ENCODE data around the gene MCOLN1. TPM values are rescaled to one million over a fixed set of nuclear protein-coding genes. Genes with fewer than 3 reads are reported as not detected.
"Not testable (repeated sequence)": the region's sequence is repeated elsewhere in the genome, so short reads cannot be mapped to it uniquely, and the experiment has no call there.

The MCOLN1 gene
- total and polyA plus RNA-seq, 9 donors = 3.9 to 16.7 (median 14.2) TPM

GRCh38 chr19:7570761-7571160 lies 48.3 kb downstream of the MCOLN1 start:
- no peaks in the 10 kb centered on the region for H3K27me3 ChIP-seq (ENCODE audit: control insufficient read depth, insufficient read depth, low read length)
- H3K9me3 ChIP-seq (replicated peaks; ENCODE audit: control insufficient read depth, low read depth, low read length) = no peaks in the 10 kb centered on the region
- H3K27ac ChIP-seq (ENCODE audit: low read length) = no peak overlapping the region
- no peak overlapping the region for H3K4me3 ChIP-seq (ENCODE audit: low read length)
- H3K4me1 ChIP-seq (ENCODE audit: control insufficient read depth, insufficient read depth, low read length) = no peaks in the 10 kb centered on the region
- DNase-seq = no peak
- H3K36me3 ChIP-seq (ENCODE audit: control insufficient read depth, insufficient read depth, low read length) = no peaks in the 10 kb centered on the region
- WGBS (ENCODE audit: insufficient coverage) = no CpG with 5 or more reads among the region's 5 CpGs

GRCh38 chr19:7575434-7576040 lies 53.1 kb downstream of the MCOLN1 start:
- H3K36me3 ChIP-seq (ENCODE audit: control insufficient read depth, insufficient read depth, low read length) = no peaks in the 10 kb centered on the region
- no peaks in the 10 kb centered on the region for H3K27me3 ChIP-seq (ENCODE audit: control insufficient read depth, insufficient read depth, low read length)
- H3K4me3 ChIP-seq (ENCODE audit: low read length) = no peak overlapping the region
- no peak for DNase-seq
- no peaks in the 10 kb centered on the region for H3K9me3 ChIP-seq (replicated peaks; ENCODE audit: control insufficient read depth, low read depth, low read length)
- no peaks in the 10 kb centered on the region for H3K4me1 ChIP-seq (ENCODE audit: control insufficient read depth, insufficient read depth, low read length)
- no peak overlapping the region for H3K27ac ChIP-seq (ENCODE audit: low read length)
- 93% methylated on average over 3 of the region's 9 CpGs for WGBS (ENCODE audit: insufficient coverage)

GRCh38 chr19:7577422-7577821 lies 55.0 kb downstream of the MCOLN1 start:
- 80% methylated on average over 1 of the region's 1 CpG for WGBS (ENCODE audit: insufficient coverage)

GRCh38 chr19:7578127-7578526 lies 55.7 kb downstream of the MCOLN1 start:
- H3K36me3 ChIP-seq (ENCODE audit: control insufficient read depth, insufficient read depth, low read length) = no peaks in the 10 kb centered on the region
- H3K9me3 ChIP-seq (replicated peaks; ENCODE audit: control insufficient read depth, low read depth, low read length) = no peaks in the 10 kb centered on the region
- H3K4me1 ChIP-seq (ENCODE audit: control insufficient read depth, insufficient read depth, low read length) = no peaks in the 10 kb centered on the region
- 70% methylated on average over 5 of the region's 6 CpGs for WGBS (ENCODE audit: insufficient coverage)
- H3K27me3 ChIP-seq (ENCODE audit: control insufficient read depth, insufficient read depth, low read length) = peaks cover 3% of the 10 kb centered on the region
- no peak for DNase-seq
- H3K4me3 ChIP-seq (ENCODE audit: low read length) = no peak overlapping the region
- no peak overlapping the region for H3K27ac ChIP-seq (ENCODE audit: low read length)

More at GRCh38 chr19:7577422-7577821, 55.0 kb downstream of the MCOLN1 start:
- not testable (repeated sequence) for H3K36me3 ChIP-seq (ENCODE audit: control insufficient read depth, insufficient read depth, low read length); H3K27ac ChIP-seq (ENCODE audit: low read length); DNase-seq; H3K4me3 ChIP-seq (ENCODE audit: low read length); H3K27me3 ChIP-seq (ENCODE audit: control insufficient read depth, insufficient read depth, low read length); H3K9me3 ChIP-seq (replicated peaks; ENCODE audit: control insufficient read depth, low read depth, low read length); H3K4me1 ChIP-seq (ENCODE audit: control insufficient read depth, insufficient read depth, low read length)

- DNase-seq = no peak
- 73% methylated on average over 6 of the region's 6 CpGs for whole genome bisulfite sequencing (ENCODE audit: insufficient coverage)
- no peaks in the 10 kb centered on the region for H3K9me3 ChIP-seq (replicated peaks; ENCODE audit: control insufficient read depth, low read depth, low read length)
- H3K27me3 ChIP-seq (ENCODE audit: control insufficient read depth, insufficient read depth, low read length) = peaks cover 3% of the 10 kb centered on the region
- H3K36me3 ChIP-seq (ENCODE audit: control insufficient read depth, insufficient read depth, low read length) = no peaks in the 10 kb centered on the region
- no peak overlapping the region for H3K27ac ChIP-seq (ENCODE audit: low read length)
- H3K4me1 ChIP-seq (ENCODE audit: control insufficient read depth, insufficient read depth, low read length) = no peaks in the 10 kb centered on the region
- H3K4me3 ChIP-seq (ENCODE audit: low read length) = no peak overlapping the region
Observed at GRCh38 chr19:7579182-7579581, 56.8 kb downstream of the MCOLN1 start.

GRCh38 chr19:7582446-7582845 lies 60.0 kb downstream of the MCOLN1 start:
- no peak overlapping the region for H3K27ac ChIP-seq (ENCODE audit: low read length)
- WGBS (ENCODE audit: insufficient coverage) = 69% methylated on average over 8 of the region's 11 CpGs
- no peak for DNase-seq
- H3K27me3 ChIP-seq (ENCODE audit: control insufficient read depth, insufficient read depth, low read length) = peaks cover 3% of the 10 kb centered on the region
- no peaks in the 10 kb centered on the region for H3K4me1 ChIP-seq (ENCODE audit: control insufficient read depth, insufficient read depth, low read length)
- no peaks in the 10 kb centered on the region for H3K36me3 ChIP-seq (ENCODE audit: control insufficient read depth, insufficient read depth, low read length)
- no peak overlapping the region for H3K4me3 ChIP-seq (ENCODE audit: low read length)
- H3K9me3 ChIP-seq (replicated peaks; ENCODE audit: control insufficient read depth, low read depth, low read length) = no peaks in the 10 kb centered on the region

Other genes with a start within 250 kb of the MCOLN1 start
- gene INSR, start 228.2 kb upstream of the MCOLN1 start, total RNA-seq = 17.9 TPM
- gene INSR, start 228.2 kb upstream of the MCOLN1 start, polyA plus RNA-seq (ENCODE audit: insufficient read depth in 1 of 8, insufficient read length in 8 of 8, low replicate concordance in 1 of 8) = 10 to 100 TPM in 7 of 8 donors, 1 to 10 TPM in 1; 7.9 to 16.9 (median 13.3) TPM
- gene ARHGEF18, start 173.7 kb upstream of the MCOLN1 start, total RNA-seq = 14.4 TPM
- gene ARHGEF18, start 173.7 kb upstream of the MCOLN1 start, polyA plus RNA-seq (ENCODE audit: insufficient read depth in 1 of 8, insufficient read length in 8 of 8, low replicate concordance in 1 of 8) = 10 to 100 TPM; 11.5 to 18.0 (median 15.9) TPM
- gene PEX11G, start 33.6 kb upstream of the MCOLN1 start, total RNA-seq = 2.5 TPM
- 1 to 10 TPM; 2.0 to 3.9 (median 2.6) TPM for gene PEX11G, start 33.6 kb upstream of the MCOLN1 start, polyA plus RNA-seq (ENCODE audit: insufficient read depth in 1 of 8, insufficient read length in 8 of 8, low replicate concordance in 1 of 8)
- gene ZNF358, start 6.5 kb upstream of the MCOLN1 start, total RNA-seq = 25.2 TPM
- gene ZNF358, start 6.5 kb upstream of the MCOLN1 start, polyA plus RNA-seq (ENCODE audit: insufficient read depth in 1 of 8, insufficient read length in 8 of 8, low replicate concordance in 1 of 8) = 10 to 100 TPM; 41.2 to 69.7 (median 49.1) TPM
- 23.4 TPM for gene PNPLA6, start 13.1 kb downstream of the MCOLN1 start, total RNA-seq
- gene PNPLA6, start 13.1 kb downstream of the MCOLN1 start, polyA plus RNA-seq (ENCODE audit: insufficient read depth in 1 of 8, insufficient read length in 8 of 8, low replicate concordance in 1 of 8) = 10 to 100 TPM; 21.9 to 34.9 (median 28.4) TPM
- gene CAMSAP3, start 73.2 kb downstream of the MCOLN1 start, total RNA-seq = 0.04 TPM
- gene CAMSAP3, start 73.2 kb downstream of the MCOLN1 start, polyA plus RNA-seq (ENCODE audit: insufficient read depth in 1 of 8, insufficient read length in 8 of 8, low replicate concordance in 1 of 8) = 1 to 10 TPM in 2 of 8 donors, under 1 TPM in 6; 0.07 to 4.0 (median 0.56) TPM
- 23.1 TPM for gene XAB2, start 106.9 kb downstream of the MCOLN1 start, total RNA-seq
- 10 to 100 TPM; 23.0 to 34.6 (median 28.0) TPM for gene XAB2, start 106.9 kb downstream of the MCOLN1 start, polyA plus RNA-seq (ENCODE audit: insufficient read depth in 1 of 8, insufficient read length in 8 of 8, low replicate concordance in 1 of 8)
- 88.4 TPM for gene PET100, start 107.2 kb downstream of the MCOLN1 start, total RNA-seq
- gene PET100, start 107.2 kb downstream of the MCOLN1 start, polyA plus RNA-seq (ENCODE audit: insufficient read depth in 1 of 8, insufficient read length in 8 of 8, low replicate concordance in 1 of 8) = 10 to 100 TPM; 63.6 to 80.0 (median 78.4) TPM
- gene PCP2, start 111.1 kb downstream of the MCOLN1 start, total RNA-seq = not detected
- under 1 TPM in 1 of 8 donors, not detected in 7; 0.32 TPM for gene PCP2, start 111.1 kb downstream of the MCOLN1 start, polyA plus RNA-seq (ENCODE audit: insufficient read depth in 1 of 8, insufficient read length in 8 of 8, low replicate concordance in 1 of 8)
- 1.6 TPM for gene STXBP2, start 114.5 kb downstream of the MCOLN1 start, total RNA-seq
- gene STXBP2, start 114.5 kb downstream of the MCOLN1 start, polyA plus RNA-seq (ENCODE audit: insufficient read depth in 1 of 8, insufficient read length in 8 of 8, low replicate concordance in 1 of 8) = 10 to 100 TPM in 1 of 8 donors, 1 to 10 TPM in 7; 3.2 to 12.4 (median 6.0) TPM
- gene RETN, start 146.4 kb downstream of the MCOLN1 start, total RNA-seq = 2.0 TPM
- gene RETN, start 146.4 kb downstream of the MCOLN1 start, polyA plus RNA-seq (ENCODE audit: insufficient read depth in 1 of 8, insufficient read length in 8 of 8, low replicate concordance in 1 of 8) = 1 to 10 TPM; 2.4 to 4.5 (median 2.7) TPM
- gene MCEMP1, start 154.5 kb downstream of the MCOLN1 start, total RNA-seq = not detected
- gene MCEMP1, start 154.5 kb downstream of the MCOLN1 start, polyA plus RNA-seq (ENCODE audit: insufficient read depth in 1 of 8, insufficient read length in 8 of 8, low replicate concordance in 1 of 8) = under 1 TPM; 0.11 to 0.49 (median 0.26) TPM
- 88.8 TPM for gene TRAPPC5, start 158.2 kb downstream of the MCOLN1 start, total RNA-seq
- gene TRAPPC5, start 158.2 kb downstream of the MCOLN1 start, polyA plus RNA-seq (ENCODE audit: insufficient read depth in 1 of 8, insufficient read length in 8 of 8, low replicate concordance in 1 of 8) = 10 to 100 TPM; 29.4 to 48.8 (median 41.1) TPM
- 0.44 TPM for gene FCER2, start 179.5 kb downstream of the MCOLN1 start, total RNA-seq
- gene FCER2, start 179.5 kb downstream of the MCOLN1 start, polyA plus RNA-seq (ENCODE audit: insufficient read depth in 1 of 8, insufficient read length in 8 of 8, low replicate concordance in 1 of 8) = 1 to 10 TPM in 1 of 8 donors, under 1 TPM in 7; 0.16 to 1.0 (median 0.34) TPM
- 0.13 TPM for gene CLEC4G, start 209.5 kb downstream of the MCOLN1 start, total RNA-seq
- under 1 TPM in 4 of 8 donors, not detected in 4; 0.08 to 0.16 (median 0.12) TPM for gene CLEC4G, start 209.5 kb downstream of the MCOLN1 start, polyA plus RNA-seq (ENCODE audit: insufficient read depth in 1 of 8, insufficient read length in 8 of 8, low replicate concordance in 1 of 8)
- gene CD209, start 224.9 kb downstream of the MCOLN1 start, total RNA-seq = 3.8 TPM
- gene CD209, start 224.9 kb downstream of the MCOLN1 start, polyA plus RNA-seq (ENCODE audit: insufficient read depth in 1 of 8, insufficient read length in 8 of 8, low replicate concordance in 1 of 8) = 1 to 10 TPM; 2.0 to 5.2 (median 2.9) TPM
- gene CLEC4M, start 240.6 kb downstream of the MCOLN1 start, total RNA-seq = not detected
- gene CLEC4M, start 240.6 kb downstream of the MCOLN1 start, polyA plus RNA-seq (ENCODE audit: insufficient read depth in 1 of 8, insufficient read length in 8 of 8, low replicate concordance in 1 of 8) = under 1 TPM in 1 of 8 donors, not detected in 7; 0.12 TPM

Measured in muscle of leg (tissue), 11 donors.